Measurements from ENCODE around the gene HCN3.
"Not testable (repeated sequence)": the region's sequence is repeated elsewhere in the genome, so short reads cannot be mapped to it uniquely, and the experiment has no call there.

HCN3 gene

DNA sequence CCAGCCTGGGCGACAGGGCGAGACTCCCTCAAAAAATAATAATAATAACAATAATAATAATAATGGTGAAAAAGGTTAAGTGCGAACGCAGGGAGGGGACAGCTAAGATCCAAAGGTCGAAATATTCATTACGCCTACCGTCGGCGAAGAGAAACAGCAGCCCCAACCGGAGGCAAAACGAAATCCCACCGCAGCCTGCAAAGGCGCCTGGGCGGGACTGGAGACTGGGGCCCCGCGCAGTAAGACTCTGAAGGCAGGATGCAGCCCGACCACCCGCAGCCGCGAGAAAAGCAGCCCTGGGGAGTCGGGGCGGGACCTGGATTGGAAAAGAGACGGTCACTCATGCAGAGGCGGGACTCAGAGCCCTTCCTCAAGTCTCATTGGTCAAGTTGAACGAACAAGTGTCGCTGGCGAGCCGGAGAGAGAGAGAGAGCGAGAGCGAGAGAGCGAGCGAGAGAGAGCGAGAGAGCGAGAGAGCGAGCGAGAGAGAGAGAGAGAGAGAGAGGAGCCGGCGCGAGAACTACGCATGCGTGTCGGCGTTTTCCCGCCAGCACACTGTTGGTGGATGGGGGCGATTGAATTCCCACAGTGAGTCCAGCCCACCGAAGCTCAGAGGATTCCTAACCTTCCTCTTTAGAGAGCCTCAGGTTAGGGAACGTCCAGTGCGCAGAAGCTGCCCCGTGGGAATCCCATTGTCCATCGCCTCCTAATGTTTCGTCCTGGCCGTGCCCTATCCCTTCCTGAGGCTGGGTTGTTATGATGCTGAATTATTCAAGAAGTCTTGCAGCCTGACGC is 32.7 kb upstream of the HCN3 start:
- H3K4me3 ChIP-seq (ENCODE audit: low read length), result peak overlapping the region; percentile 48; the same call in 1 of the 2 replicates
- H3K4me1 ChIP-seq (ENCODE audit: control insufficient read depth, insufficient read depth, low read length), result peaks cover 5% of the 10 kb centered on the region; the same call in 1 of the 2 replicates
- no peak overlapping the region for H3K27ac ChIP-seq (ENCODE audit: low read length)
- no CpG with 5 or more reads among the region's 53 CpGs for WGBS (ENCODE audit: insufficient coverage, insufficient read length)
- DNase-seq (ENCODE audit: low read depth, low spot score), result peak; percentile 83
- no peaks in the 10 kb centered on the region for H3K9me3 ChIP-seq (ENCODE audit: control insufficient read depth, insufficient read depth, low read length)
- H3K36me3 ChIP-seq (ENCODE audit: control insufficient read depth, insufficient read depth, low read length), result peaks cover 4% of the 10 kb centered on the region
- no peaks in the 10 kb centered on the region for H3K27me3 ChIP-seq (ENCODE audit: control insufficient read depth, insufficient read depth, low read length)

- WGBS (ENCODE audit: insufficient coverage, insufficient read length), result no CpG with 5 or more reads among the region's 8 CpGs
- H3K36me3 ChIP-seq (ENCODE audit: control insufficient read depth, insufficient read depth, low read length), result peaks cover 4% of the 10 kb centered on the region
- peak overlapping the region; percentile 37; the same call in 1 of the 2 replicates for H3K4me3 ChIP-seq (ENCODE audit: low read length)
- H3K27ac ChIP-seq (ENCODE audit: low read length), result no peak overlapping the region
- no peaks in the 10 kb centered on the region for H3K9me3 ChIP-seq (ENCODE audit: control insufficient read depth, insufficient read depth, low read length)
- no peak for DNase-seq (ENCODE audit: low read depth, low spot score)
- H3K27me3 ChIP-seq (ENCODE audit: control insufficient read depth, insufficient read depth, low read length), result no peaks in the 10 kb centered on the region
- H3K4me1 ChIP-seq (ENCODE audit: control insufficient read depth, insufficient read depth, low read length), result peaks cover 6% of the 10 kb centered on the region; the same call in 1 of the 2 replicates
Observed at GRCh38 chr1:155245163-155245524, 32.1 kb upstream of the HCN3 start.

- WGBS (ENCODE audit: insufficient coverage, insufficient read length), result no CpG with 5 or more reads among the region's 3 CpGs
Observed at GRCh38 chr1:155246796-155247195, 30.5 kb upstream of the HCN3 start.

DNA sequence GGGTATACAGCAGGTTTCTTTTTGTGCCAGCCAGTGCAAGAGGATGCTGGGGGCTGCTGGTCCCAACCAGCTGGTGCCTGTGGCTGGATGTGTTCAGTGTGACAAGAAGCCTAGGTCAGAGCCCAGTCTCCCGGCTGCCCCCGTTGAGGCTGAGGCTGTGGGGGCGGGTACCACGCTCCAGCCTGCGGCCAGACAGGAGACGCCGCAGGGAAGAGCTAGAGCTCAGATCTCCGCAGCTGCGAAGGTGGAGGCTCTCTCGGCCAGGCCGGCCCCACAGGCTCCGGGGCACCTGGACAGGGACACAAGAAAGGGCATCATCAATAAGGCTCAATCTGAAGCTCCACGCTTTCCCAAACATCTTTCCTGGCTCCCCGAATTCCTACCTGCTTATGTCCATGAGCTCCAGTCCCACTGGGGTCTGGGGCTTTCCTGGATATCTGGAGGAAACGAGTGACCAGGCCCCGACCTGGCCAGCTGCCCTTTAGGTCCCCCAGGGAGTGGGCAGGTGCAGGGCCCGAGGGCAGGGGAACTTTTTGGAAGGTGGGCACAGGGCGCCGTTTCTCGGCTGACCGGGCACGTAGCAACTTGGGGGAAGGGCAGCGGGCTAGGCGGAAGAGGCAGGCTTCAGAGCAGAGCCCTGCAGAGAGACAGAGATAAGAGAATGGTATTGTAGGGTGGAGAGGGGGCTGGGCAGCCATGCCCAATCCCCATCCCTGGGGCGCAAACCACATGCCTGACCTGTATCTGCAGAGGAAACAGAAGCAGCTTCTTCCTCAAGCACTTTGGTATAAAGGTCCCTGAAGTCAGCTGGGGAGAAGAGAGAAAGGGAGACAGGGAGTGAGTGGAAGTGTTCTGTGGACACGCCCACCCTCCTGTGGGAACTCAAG is 29.4 kb upstream of the HCN3 start:
- H3K36me3 ChIP-seq (ENCODE audit: control insufficient read depth, insufficient read depth, low read length), result peaks cover 4% of the 10 kb centered on the region
- peaks cover 4% of the 10 kb centered on the region; the same call in 1 of the 2 replicates for H3K4me1 ChIP-seq (ENCODE audit: control insufficient read depth, insufficient read depth, low read length)
- H3K27ac ChIP-seq (ENCODE audit: low read length), result no peak overlapping the region
- WGBS (ENCODE audit: insufficient coverage, insufficient read length), result no CpG with 5 or more reads among the region's 26 CpGs
- no peaks in the 10 kb centered on the region for H3K27me3 ChIP-seq (ENCODE audit: control insufficient read depth, insufficient read depth, low read length)
- DNase-seq (ENCODE audit: low read depth, low spot score), result no peak
- no peak overlapping the region for H3K4me3 ChIP-seq (ENCODE audit: low read length)
- no peaks in the 10 kb centered on the region for H3K9me3 ChIP-seq (ENCODE audit: control insufficient read depth, insufficient read depth, low read length)

More at GRCh38 chr1:155246796-155247195, 30.5 kb upstream of the HCN3 start:
- not testable (repeated sequence) for H3K4me3 ChIP-seq (ENCODE audit: low read length); H3K36me3 ChIP-seq (ENCODE audit: control insufficient read depth, insufficient read depth, low read length); H3K27ac ChIP-seq (ENCODE audit: low read length); H3K27me3 ChIP-seq (ENCODE audit: control insufficient read depth, insufficient read depth, low read length); H3K9me3 ChIP-seq (ENCODE audit: control insufficient read depth, insufficient read depth, low read length); DNase-seq (ENCODE audit: low read depth, low spot score); H3K4me1 ChIP-seq (ENCODE audit: control insufficient read depth, insufficient read depth, low read length)

DNA sequence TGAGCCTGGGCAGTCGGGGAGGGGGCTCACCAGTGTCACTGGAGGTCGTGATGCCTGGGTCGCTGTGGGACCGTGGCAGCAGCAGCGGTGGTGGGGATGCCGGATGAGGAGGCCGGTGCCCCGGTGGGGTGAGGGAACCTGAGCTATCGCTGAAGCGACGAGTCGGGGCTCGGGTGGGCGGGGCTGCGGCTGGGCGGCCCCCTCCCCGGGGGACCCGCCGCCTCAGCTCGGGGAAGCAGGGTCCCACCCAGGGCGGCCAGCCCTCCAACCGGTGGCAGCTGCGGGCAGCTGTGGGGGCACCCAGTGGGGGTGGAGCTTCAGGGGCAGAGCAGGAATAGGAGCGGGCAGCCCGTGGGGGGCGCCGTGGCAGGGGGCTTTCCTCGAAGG is 27.0 kb upstream of the HCN3 start:
- peak overlapping the region; percentile 29; the same call in 1 of the 2 replicates for H3K4me3 ChIP-seq (ENCODE audit: low read length)
- peaks cover 7% of the 10 kb centered on the region for H3K4me1 ChIP-seq (ENCODE audit: control insufficient read depth, insufficient read depth, low read length)
- no CpG with 5 or more reads among the region's 28 CpGs for WGBS (ENCODE audit: insufficient coverage, insufficient read length)

GRCh38 chr1:155250633-155251449 is 26.4 kb upstream of the HCN3 start:
- DNase-seq (ENCODE audit: low read depth, low spot score), result no peak
- no peak overlapping the region for H3K27ac ChIP-seq (ENCODE audit: low read length)
- peak overlapping the region; percentile 29; the same call in 1 of the 2 replicates for H3K4me3 ChIP-seq (ENCODE audit: low read length)
- no peaks in the 10 kb centered on the region for H3K27me3 ChIP-seq (ENCODE audit: control insufficient read depth, insufficient read depth, low read length)
- H3K36me3 ChIP-seq (ENCODE audit: control insufficient read depth, insufficient read depth, low read length), result peaks cover 4% of the 10 kb centered on the region
- H3K4me1 ChIP-seq (ENCODE audit: control insufficient read depth, insufficient read depth, low read length), result peaks cover 7% of the 10 kb centered on the region
- no peaks in the 10 kb centered on the region for H3K9me3 ChIP-seq (ENCODE audit: control insufficient read depth, insufficient read depth, low read length)
- no CpG with 5 or more reads among the region's 23 CpGs for WGBS (ENCODE audit: insufficient coverage, insufficient read length)

More for the DNA sequence above, 27.0 kb upstream of the HCN3 start:
- Histone ChIP-seq H3K9me3 (ENCODE audit: control insufficient read depth, insufficient read depth, low read length) (no peaks in the 10 kb centered on the region), H3K27ac (ENCODE audit: low read length) (no peak overlapping the region), H3K36me3 (ENCODE audit: control insufficient read depth, insufficient read depth, low read length) (peaks cover 4% of the 10 kb centered on the region), H3K27me3 (ENCODE audit: control insufficient read depth, insufficient read depth, low read length) (no peaks in the 10 kb centered on the region)
- DNase-seq (ENCODE audit: low read depth, low spot score), result no peak

GRCh38 chr1:155251566-155251965 is 25.7 kb upstream of the HCN3 start:
- Histone ChIP-seq H3K36me3 (ENCODE audit: control insufficient read depth, insufficient read depth, low read length) (peaks cover 4% of the 10 kb centered on the region), H3K4me3 (ENCODE audit: low read length) (no peak overlapping the region), H3K27me3 (ENCODE audit: control insufficient read depth, insufficient read depth, low read length) (no peaks in the 10 kb centered on the region), H3K27ac (ENCODE audit: low read length) (no peak overlapping the region), H3K9me3 (ENCODE audit: control insufficient read depth, insufficient read depth, low read length) (no peaks in the 10 kb centered on the region), H3K4me1 (ENCODE audit: control insufficient read depth, insufficient read depth, low read length) (peaks cover 7% of the 10 kb centered on the region)
- DNase-seq (ENCODE audit: low read depth, low spot score), result no peak
- no CpG with 5 or more reads among the region's 7 CpGs for WGBS (ENCODE audit: insufficient coverage, insufficient read length)

GRCh38 chr1:155253208-155253607 is 24.1 kb upstream of the HCN3 start:
- no peak for DNase-seq (ENCODE audit: low read depth, low spot score)
- Histone ChIP-seq H3K36me3 (ENCODE audit: control insufficient read depth, insufficient read depth, low read length) (no peaks in the 10 kb centered on the region; the same call in none of the 2 replicates), H3K9me3 (ENCODE audit: control insufficient read depth, insufficient read depth, low read length) (no peaks in the 10 kb centered on the region), H3K27me3 (ENCODE audit: control insufficient read depth, insufficient read depth, low read length) (no peaks in the 10 kb centered on the region), H3K27ac (ENCODE audit: low read length) (no peak overlapping the region), H3K4me1 (ENCODE audit: control insufficient read depth, insufficient read depth, low read length) (peaks cover 7% of the 10 kb centered on the region), H3K4me3 (ENCODE audit: low read length) (no peak overlapping the region)
- no CpG with 5 or more reads among the region's 5 CpGs for WGBS (ENCODE audit: insufficient coverage, insufficient read length)

DNA sequence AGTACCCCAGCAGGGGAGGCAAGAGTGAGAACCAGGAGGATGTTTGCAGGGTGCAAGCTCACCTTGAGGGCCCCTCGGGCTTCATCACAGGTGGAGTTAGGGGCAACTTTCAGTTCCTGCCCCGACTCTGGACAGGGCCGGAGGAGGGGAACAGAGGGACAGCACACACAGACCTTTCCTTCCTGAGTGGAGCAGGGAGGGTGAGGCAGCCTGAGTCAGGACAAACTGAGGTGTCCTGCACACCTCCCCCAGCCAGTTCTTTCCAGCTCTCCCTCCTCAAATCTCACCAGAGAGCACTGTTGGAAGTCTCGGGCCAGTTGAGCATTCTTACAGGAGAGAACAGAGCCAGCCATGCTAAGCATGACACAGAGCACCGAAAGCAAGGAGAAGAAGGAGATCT is 23.5 kb upstream of the HCN3 start:
- no peak overlapping the region for H3K27ac ChIP-seq (ENCODE audit: low read length)
- DNase-seq (ENCODE audit: low read depth, low spot score), result no peak
- H3K4me1 ChIP-seq (ENCODE audit: control insufficient read depth, insufficient read depth, low read length), result peaks cover 7% of the 10 kb centered on the region
- no peak overlapping the region for H3K4me3 ChIP-seq (ENCODE audit: low read length)
- no peaks in the 10 kb centered on the region; the same call in 1 of the 2 replicates for H3K36me3 ChIP-seq (ENCODE audit: control insufficient read depth, insufficient read depth, low read length)
- no peaks in the 10 kb centered on the region for H3K9me3 ChIP-seq (ENCODE audit: control insufficient read depth, insufficient read depth, low read length)
- H3K27me3 ChIP-seq (ENCODE audit: control insufficient read depth, insufficient read depth, low read length), result no peaks in the 10 kb centered on the region
- WGBS (ENCODE audit: insufficient coverage, insufficient read length), result no CpG with 5 or more reads among the region's 5 CpGs

All from iPS DF 6.9 (cell line).